HL-60 (cell line): ENCODE results near the gene EXOC4.

Experiments
- DNase-seq, 2 experiments: peaks; one replicate each; pipeline ENCODE4 v3.0.0-alpha.2; 2010 to 2020; ENCODE audit warnings: low read depth in 1 of 2, low spot score in 1 of 2
- H3K27ac ChIP-seq: fragments of 250-450 bp; sonication (Bioruptor Pico); replicated peaks from 2 replicates; pipeline ENCODE4 v1.5.1; 2020; ENCODE audit warnings: mild to moderate bottlenecking, moderate library complexity
- H3K27me3 ChIP-seq: fragments of 250-450 bp; sonication (Bioruptor Pico); 2 replicates; pipeline ENCODE4 v1.5.1; 2021; ENCODE audit warnings: mild to moderate bottlenecking, moderate library complexity; ENCODE audit not compliant: insufficient read depth, poor library complexity, severe bottlenecking
- H3K4me3 ChIP-seq: replicated peaks from 2 replicates; pipeline ENCODE4 v1.5.1; 2011; ENCODE audit warnings: mild to moderate bottlenecking, control low read depth, low read length; ENCODE audit not compliant: insufficient read depth
- GABPA ChIP-seq: IDR thresholded peaks from 2 replicates; pipeline ENCODE4 v1.6.1; 2012; ENCODE audit warnings: low read depth
- POLR2AphosphoS5 ChIP-seq: IDR thresholded peaks from 2 replicates; pipeline ENCODE4 v1.6.1; 2012; ENCODE audit warnings: low read depth
- REST ChIP-seq: IDR thresholded peaks from 2 replicates; pipeline ENCODE4 v1.6.1; 2012; ENCODE audit warnings: low read depth; ENCODE audit not compliant: insufficient replicate concordance
- SPI1 ChIP-seq: IDR thresholded peaks from 2 replicates; pipeline ENCODE4 v1.6.1; 2012; ENCODE audit warnings: low read depth, mild to moderate bottlenecking, borderline replicate concordance
- TF ChIP-seq, protein P1 (sequence below): IDR thresholded peaks from one replicate; pipeline ENCODE4 v1.5.1; 2011; ENCODE audit warnings: low read length, control low read depth, inconsistent platforms; ENCODE audit not compliant: insufficient read depth

Gene EXOC4

GRCh38 chr7:133702078-133702477, 449.2 kb downstream of the EXOC4 start:
- Histone ChIP-seq H3K27me3 (no peaks in the 10 kb centered on the region), H3K27ac (no peak overlapping the region), H3K4me3 (no peak overlapping the region)
- TF ChIP-seq SPI1 (no peak), REST (no peak), GABPA (no peak), POLR2AphosphoS5 (no peak)
- TF ChIP-seq, protein P1, sequence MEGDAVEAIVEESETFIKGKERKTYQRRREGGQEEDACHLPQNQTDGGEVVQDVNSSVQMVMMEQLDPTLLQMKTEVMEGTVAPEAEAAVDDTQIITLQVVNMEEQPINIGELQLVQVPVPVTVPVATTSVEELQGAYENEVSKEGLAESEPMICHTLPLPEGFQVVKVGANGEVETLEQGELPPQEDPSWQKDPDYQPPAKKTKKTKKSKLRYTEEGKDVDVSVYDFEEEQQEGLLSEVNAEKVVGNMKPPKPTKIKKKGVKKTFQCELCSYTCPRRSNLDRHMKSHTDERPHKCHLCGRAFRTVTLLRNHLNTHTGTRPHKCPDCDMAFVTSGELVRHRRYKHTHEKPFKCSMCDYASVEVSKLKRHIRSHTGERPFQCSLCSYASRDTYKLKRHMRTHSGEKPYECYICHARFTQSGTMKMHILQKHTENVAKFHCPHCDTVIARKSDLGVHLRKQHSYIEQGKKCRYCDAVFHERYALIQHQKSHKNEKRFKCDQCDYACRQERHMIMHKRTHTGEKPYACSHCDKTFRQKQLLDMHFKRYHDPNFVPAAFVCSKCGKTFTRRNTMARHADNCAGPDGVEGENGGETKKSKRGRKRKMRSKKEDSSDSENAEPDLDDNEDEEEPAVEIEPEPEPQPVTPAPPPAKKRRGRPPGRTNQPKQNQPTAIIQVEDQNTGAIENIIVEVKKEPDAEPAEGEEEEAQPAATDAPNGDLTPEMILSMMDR: no peak
- no peak for DNase-seq

GRCh38 chr7:133702960-133703359, 450.1 kb downstream of the EXOC4 start:
- Histone ChIP-seq H3K27me3 (no peaks in the 10 kb centered on the region), H3K4me3 (no peak overlapping the region), H3K27ac (no peak overlapping the region)
- TF ChIP-seq SPI1: no peak
- DNase-seq: no peak

GRCh38 chr7:133703547-133703946, 450.7 kb downstream of the EXOC4 start:
- no peak for DNase-seq
- Histone ChIP-seq H3K27me3 (no peaks in the 10 kb centered on the region), H3K27ac (no peak overlapping the region), H3K4me3 (no peak overlapping the region)
- TF ChIP-seq SPI1 (no peak), POLR2AphosphoS5 (no peak), REST (no peak), GABPA (no peak)
- TF ChIP-seq, protein P1: no peak

GRCh38 chr7:133704453-133704852, 451.6 kb downstream of the EXOC4 start:
- TF ChIP-seq, protein P1: no peak
- no peak for TF ChIP-seq SPI1
- no peak for TF ChIP-seq POLR2AphosphoS5
- TF ChIP-seq REST: no peak
- TF ChIP-seq GABPA: no peak
- H3K4me3 ChIP-seq: no peak overlapping the region
- no peaks in the 10 kb centered on the region for H3K27me3 ChIP-seq
- no peak for DNase-seq
- H3K27ac ChIP-seq: no peak overlapping the region
